ENCODE data around the gene DHCR24.

Gene DHCR24

DNA sequence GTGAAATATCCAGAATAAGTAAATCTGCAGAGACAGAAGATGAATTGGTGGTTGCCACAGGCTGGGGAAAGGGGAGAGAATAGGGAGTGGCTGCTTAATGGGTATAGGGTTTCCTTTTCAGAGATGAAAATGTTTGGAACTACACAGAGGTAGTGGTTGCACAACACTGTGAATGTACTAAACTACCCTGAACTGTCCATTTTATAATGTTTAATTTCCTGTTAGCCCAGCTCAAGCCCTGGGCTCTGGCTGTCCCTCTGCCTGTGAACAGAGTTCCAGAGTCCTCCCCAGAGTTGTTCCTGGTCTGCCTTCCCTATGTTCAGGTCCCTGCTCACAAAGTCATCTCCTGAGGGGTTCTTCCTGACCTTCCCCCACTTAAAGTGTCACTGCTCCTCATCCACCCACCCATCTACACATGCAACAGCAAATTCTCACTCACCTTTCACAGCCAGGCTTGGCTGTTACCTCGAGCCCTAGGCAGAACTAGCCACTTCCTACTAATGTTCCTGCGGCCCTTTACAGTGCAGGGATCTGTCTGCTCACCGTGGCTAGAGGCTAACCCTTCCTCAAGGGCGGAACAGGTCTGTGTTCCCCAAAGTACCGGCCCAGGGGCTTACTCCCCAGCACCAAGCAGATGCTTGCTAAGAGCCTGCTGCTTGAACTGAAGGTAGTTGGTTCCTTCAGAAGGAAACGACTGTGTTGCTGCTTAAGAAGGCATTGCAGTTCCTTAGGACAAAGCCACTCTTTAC lies 22.4 kb downstream of the DHCR24 start:
- DNase-seq = no peak

DNA sequence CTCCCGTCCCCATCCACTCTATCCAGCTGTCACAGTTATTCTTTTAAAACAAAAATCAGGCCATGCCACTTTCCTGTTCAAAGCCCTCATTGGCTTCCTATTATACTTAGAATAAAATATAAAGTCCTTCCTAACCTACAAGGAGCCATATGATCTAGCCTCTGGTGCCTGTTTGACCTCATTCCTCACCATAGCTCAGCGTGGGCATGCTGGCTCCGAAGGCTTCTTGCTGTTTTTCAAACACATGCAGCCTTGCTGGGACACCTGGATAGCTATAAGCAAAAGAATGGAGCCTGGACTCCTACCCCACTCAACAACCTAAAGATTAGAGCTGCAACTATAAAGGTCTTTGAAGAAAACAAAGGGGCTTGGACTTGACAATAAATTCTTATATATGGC lies 23.7 kb downstream of the DHCR24 start:
- DNase-seq = no peak

DNA sequence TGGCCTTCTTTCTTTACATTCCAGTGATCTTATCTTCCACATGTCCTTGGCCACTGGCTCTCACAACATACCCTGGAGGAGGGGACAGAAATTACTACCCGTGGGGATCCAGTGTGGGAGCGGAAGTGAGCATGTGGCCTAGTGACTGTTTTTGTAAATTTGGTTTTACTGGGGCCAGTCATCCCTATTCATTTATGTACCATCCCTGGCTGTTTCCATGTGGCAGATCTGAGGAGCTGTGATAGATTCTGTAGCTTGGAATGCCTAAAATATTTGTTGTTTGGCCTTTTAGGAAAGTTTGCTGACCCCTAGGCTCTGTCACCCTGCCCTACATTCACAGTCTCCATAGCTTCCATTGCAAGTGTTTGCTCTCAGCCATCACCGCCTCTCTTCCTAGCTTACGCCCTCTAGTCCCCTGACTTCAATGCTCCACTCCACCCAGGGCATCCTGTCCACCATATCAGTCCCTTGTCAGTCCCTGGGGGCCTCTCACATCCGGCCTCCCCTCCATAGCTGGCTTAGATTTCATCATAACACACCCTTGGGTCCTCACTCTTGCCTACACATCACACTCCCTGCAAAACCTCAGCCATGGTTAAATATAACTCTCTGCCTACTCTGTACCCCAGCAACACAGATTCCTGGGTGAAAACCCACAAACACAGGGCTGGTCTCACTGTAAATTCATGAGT lies 25.8 kb downstream of the DHCR24 start:
- DNase-seq = no peak

DNA sequence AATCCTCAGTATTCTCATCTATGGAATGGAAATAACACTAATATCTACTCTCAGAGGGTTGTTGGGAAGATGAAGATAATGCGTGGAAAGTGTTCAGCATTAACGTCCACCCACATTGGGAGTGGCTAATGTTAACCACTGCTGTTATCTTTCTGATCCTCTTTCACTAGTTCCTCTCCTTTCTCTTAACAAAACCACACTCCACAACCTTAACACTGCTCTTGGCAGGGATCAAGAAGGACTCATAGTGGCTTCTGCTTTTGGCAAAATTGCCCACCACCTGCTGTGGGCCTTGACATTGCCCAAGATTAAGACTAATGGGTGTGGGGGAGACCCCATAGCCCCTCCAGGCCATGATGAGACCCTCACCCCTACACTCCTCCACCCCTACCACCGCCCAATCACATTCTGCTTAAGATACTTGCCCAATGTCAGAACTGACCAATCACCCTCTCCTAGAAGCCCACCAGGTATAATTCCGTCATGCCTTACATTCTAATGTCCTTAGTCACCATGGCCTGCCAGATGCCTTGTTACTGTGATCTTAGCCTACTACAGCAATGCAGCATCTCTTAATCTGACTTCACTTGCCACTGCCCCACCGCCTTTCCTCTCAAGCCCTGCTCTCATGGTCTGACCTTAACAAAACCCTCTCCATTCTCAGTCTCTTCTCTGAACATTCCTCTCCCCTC lies 27.1 kb downstream of the DHCR24 start:
- no peak for DNase-seq

DNA sequence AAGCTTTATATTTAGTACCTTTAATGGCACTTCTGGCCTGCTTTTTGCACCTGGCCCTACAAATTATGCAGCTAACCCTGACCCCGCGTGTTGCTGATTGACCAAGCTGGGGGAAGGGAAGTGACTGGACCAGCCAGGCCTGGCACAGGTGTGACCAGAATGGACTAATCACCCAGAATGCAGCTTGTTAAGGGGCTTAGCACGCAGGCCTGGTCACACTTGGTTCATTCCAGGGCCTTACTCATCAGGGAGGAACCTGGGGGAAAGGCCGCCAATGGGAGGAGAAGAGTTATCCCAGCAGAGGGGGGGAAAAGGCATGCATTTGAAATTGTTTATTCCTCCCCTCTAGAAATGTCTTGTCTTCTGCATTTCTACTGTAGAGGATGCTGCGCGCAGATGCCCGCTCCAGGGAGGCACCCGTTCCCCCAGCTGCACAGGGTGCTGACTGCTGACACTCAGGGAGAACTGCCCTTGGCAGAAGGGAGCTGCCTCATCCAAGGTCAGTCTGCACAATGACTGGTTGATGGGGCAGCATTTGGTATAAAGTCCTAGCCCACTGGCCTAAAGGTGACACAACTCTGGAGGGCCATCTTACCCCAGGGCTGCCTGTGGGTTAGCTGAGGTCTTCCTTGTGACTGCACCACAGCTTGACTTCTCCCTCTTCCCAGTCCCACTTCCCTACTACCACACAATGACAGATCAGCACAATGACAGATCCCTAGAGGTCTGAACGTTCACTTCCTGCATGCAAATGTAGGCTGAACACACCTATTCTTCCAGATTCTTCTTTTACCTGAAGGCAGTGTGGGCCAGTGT lies 29.0 kb downstream of the DHCR24 start:
- no peak for DNase-seq

DNA sequence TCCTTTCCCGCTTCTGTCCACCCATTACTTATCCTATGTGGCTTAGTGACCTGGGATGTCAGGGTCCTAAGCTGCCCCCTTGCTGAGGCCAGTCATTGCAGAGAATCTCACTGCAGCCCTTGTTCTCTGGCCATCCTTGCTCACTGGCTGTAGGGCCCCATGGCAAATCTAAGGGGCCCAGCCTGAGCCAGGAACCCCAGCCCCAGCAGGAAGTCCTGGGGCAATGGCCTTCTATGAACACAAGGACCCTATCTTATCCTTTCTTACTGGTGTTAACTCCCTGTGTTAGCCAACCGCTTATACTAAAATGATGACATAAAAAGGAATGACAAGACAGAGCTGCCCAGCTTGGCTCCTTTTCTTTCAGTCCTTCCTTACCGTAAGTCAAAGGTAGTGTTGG lies 29.9 kb downstream of the DHCR24 start:
- DNase-seq = no peak

DNA sequence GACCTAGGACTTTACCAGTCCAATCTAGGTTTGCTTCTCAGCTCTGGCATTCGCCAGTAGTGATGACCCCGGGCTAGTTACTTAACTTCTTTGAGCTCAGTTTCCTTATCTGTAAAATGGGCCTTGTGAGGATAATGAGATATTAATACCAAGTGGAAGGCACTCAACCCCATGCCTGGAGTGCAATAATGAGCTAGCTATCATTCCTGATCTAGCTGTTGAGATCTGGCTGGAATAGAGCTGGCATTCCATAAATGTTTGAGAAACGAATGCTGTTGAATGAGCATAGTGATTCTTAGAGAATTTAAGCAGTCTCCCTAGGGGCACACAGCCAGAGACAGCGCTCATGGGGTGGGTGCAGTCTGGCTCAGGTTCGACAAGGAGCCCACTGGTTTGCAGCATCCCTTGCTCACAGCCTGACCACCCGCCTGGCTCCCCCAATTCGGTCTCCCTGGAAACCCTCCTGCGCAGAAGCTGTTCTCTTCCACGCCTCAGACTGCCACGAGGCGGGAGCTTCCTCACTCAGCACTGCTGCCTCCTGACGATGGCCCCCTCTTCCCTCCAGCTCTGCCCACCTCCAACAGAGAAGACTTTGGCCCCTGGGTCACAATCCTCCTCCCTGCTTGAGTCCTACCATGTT lies 32.5 kb downstream of the DHCR24 start:
- DNase-seq = no peak

DNA sequence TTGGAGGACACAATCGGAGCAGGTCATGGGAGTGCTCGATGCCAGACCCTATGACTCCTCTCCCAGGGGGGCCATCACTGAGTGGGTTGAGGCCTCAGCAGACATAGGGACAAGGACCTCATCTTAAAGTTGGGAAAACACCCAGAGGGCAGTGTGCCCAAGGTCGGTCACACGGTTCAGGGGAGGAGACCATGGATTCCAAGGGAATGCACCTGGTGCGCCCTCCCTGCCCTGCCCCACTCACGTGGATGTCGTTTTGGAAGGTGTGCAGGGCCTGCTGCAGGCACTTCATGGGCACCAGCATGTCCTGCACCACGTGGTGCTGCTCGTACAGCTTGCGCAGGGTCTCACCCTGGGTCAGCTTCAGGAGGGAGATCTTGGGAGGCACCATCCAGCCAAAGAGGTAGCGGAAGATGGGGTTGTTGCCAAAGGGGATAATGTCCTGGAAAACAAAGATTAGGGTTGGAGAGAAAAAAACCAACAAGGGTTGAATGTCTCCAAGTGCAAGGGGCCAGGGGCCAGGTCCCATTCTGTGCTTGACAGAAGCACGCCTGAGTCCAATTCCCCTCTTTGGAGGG lies 33.1 kb downstream of the DHCR24 start:
- no peak for DNase-seq

DNA sequence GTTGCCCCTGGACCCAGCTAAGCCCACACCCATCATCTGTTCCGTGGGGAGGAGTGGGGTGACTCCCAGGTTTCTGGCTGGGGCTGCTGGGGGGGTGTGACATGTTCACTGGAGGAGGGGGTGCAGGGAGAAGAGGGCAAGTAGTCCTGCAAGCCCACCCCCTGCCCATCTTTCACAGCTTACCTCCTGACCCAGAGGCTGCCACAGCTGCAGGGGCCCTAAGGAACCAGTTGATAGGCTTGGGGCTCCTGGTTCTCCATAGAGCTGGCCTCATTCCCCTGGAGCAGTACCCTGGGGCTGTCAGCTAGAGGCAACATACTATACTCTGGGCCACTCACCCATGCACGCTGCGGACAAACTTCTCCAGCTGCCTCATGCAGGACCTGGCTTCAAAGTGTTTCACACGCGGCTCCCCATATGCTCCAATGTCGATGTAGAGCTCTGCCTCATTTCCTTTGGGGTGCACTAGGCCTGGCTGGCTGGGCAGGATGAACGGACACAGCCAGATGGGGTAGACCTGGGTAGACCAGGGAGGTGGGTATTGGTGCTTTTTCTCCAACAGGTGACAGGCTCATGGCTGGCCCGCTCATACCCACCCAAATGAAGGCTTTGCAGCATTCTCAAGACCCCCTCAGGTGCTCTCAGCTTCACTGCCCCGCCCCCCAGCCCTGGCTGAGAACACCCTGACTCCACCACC lies 33.8 kb downstream of the DHCR24 start:
- no peak for DNase-seq

DNA sequence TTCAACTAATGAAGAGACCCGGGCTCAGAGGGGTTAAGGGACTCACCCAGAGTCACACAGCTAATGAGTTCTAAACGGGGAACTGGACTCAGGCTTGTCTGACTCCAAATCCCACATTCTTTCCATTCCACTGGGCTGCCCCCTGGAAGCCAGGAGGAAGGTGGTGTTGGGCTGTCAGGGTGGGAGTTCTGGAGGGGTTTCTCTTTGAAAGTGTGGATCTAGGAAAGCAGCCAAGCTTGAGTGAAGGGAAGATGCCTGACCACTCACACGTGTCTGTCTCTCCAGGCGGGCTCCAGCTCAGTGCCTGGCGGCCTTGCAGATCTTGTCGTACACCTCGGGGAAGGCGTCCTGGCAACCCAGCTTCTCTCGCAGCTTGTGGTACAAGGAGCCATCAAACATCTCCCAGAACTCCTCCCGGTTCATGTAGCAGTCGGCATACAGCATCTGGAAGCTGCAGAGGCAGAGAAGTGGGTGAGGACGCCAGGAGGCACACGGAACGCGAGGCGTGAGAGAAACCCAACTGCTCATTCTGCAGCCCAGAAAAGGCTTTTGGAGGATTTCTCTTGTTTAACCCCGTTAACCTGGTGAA lies 35.0 kb downstream of the DHCR24 start:
- DNase-seq = no peak

DNA sequence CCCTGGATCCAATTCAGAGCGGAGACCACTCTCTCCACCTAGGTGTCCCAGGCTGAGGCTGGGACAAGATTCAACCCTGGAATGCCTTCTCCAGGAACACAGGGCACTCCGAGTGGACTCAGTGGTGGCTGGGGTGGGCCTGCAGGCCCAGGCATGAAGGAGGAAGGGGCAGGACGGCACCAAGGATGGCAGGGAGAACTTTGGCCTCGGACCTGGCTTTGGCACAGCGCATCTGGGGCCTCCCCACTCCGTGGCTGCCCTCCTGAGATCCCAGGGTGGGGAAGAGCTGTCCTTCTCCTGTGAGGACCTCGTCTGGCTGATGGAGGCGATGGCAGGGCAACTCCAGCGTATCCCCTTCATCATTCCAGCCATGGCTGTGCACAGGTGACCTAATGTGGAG lies 35.6 kb downstream of the DHCR24 start:
- no peak for DNase-seq

DNA sequence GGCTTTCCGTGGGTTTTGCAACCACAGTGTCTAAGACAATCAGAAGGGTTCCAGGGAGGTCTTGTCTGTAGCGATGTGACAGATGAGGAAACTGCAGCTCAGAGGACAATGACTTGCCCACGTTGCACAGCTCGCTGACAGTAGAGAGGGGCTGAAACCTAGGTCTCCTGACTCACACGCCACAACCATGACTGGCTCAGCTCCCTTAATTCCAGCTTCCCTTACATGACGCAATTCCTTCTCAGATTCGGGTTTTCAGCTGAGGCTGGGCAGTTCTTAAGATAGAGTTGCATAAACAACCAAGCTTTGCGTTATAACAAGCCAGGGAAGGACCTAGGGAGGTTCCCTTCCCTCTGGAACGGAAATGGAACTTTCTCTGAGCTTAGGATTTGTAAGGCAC lies 36.3 kb downstream of the DHCR24 start:
- DNase-seq = no peak

DNA sequence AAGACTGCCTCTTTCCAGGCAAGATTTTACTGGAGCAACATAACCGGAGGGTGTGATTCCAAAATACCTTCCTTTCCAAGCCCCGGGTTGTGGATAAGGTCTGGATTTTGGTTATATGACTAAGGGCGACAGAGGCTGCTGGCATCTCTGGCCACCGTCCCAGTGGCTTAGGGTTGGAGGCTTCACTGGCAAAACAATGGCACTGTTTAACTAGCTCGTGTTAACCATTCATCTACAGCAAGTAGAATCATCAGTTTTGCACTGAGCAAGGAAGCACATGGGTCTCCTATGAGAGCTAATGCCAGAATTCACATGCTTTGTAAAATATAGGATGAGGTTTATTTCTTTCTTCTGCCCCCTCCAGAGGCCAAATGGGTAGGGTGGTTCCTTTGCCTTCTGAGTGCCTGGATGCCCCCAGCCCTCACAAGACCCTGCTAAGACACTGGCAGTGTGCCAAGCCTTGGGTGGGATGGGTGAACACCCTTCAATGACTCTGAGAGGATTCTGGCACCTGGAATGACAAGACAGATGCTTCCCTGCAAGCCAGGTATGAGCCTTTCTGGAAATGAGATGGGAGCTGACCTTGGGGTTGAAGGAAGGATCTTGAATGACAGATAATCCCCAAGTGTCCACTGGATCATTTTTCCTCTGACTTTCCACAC lies 36.8 kb downstream of the DHCR24 start:
- DNase-seq = no peak

DNA sequence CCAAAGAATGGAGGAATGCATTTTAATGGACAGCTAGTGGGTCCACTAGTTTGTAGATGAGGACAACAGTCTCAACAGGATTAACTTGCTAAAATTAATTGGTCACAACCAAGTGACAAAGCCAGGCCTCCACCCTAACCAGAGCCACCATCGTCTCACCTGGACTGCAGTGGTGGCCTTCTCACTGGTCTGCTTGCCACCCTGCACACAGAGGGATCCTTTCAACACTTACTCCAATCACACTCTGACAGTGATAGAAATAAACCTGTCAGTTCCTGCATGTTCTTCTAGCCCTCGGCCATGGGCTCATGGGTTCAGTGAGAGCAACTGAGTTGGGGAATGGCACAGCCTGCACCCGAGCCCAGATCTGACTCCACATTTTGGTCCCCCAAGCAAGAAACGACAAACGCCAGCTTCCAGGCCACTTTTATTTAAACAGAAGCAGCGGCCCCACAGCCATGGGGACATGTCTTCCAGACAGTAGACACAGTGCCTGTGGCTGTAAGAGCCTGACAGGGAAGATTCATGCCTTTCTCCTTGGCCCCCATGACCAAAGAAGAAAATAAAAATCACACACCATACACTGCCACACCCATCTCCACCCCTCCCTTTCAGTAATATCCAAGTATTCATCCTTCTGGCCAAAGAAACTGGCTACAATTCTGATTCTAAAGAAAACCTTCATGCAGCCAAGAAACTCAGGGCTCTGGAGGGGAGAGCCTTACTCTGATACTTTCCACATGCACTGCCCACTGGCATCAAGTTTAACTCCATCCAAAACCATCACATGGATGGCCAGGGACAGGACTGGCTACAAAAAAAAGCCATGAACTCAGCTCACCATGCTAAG lies 37.6 kb downstream of the DHCR24 start:
- DNase-seq = no peak

DNA sequence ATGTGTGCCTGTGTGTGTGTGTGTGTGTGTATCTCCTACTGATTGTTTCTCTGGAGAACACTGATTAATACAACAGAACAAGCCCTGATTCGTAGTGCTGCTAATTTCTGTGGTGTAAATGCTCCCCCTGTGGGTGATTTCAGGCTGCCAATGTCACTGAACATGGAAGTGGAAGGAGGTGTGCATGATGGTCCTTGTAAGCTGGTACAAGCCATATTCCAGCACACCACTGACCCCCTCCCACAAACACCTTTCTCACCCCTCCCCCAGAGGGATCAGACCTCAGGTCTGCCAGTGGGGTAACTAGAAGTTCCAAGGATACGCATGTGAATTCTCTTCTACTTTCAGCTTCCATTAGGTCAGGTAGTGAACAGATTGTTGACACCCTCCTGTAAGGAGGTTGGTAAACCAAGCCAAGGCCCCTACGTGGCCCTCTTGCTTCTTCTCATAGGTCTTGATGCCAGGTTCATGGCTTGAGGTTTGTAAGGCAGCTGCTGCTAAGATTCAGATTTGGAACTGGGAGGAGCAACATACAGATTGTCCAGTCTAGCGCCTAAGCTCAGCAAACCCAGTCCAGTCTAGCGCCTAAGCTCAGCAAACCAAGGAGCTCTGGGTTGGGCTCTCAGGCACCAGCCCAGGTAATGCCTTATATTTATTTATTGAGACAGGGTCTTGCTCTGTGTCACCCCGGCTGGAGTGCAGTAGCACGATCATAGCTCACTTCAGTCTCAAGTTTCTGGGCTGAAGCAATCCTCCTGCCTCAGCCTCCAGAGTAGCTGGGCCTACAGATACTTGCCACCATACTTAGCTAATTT lies 38.7 kb downstream of the DHCR24 start:
- no peak for DNase-seq

DNA sequence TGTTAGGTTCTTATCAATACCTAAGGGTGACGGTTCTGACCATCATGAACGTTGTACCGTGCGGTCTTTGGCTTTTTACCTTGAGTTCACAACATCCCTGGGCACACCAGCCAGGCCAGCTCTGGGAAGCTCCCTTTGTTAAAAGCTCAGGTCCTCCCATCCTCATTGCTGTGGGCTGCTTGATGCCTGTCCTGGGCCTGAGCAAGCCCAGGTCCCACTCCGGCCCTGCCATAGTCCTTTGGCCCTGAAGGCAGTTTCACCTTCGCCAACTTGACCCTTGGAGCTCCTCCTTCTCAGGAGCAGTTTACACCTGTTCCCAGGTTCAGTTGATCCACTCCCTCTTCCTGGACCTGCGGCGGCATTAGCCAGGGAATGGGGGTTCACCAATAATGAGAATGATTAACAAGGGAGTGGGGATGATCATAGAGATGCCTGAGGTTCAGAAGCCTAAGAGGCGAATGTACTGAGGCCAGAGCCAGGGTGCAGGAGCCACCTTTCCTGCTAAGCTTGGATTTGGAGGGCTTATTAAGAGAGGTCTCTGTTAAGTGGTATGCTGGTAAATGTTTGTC lies 40.2 kb downstream of the DHCR24 start:
- no peak for DNase-seq

DNA sequence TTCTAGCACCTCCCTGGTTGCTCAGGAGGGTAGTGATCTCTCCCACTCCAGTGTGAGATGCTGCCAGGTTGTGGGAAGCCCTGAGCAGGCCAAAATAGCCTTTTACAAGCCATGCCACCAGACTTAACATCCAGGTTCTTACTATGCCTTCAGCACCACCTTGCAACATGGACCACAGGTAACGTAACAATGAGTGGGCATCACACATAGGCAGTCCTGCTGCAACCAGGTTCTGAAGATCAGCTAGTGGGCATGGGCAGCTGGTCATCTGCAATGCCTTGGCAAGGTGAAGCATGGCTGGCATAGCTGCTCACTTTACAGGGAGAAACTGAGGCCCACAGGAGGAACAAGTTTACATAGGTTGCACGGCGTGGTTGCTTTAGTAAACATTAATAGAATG lies 40.7 kb downstream of the DHCR24 start:
- no peak for DNase-seq

DNA sequence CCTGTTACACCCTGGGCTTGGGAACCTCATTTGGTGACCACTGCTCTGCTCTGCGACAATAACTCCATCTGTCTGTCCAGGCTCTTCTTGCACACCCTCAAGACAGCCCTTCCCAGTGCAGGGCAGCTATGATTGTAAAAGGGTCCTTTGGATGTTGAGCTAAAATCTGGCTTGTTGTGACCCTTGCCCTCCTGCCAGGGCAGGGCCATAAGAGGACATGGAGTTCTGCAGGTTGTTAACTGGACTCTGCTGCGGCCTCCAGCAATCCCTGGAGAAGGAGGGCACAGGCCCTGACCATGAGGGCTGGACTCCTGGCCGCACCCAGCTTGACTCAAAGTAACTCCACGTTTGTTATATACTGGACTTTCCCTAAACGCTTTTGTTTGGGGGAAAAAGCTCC lies 41.2 kb downstream of the DHCR24 start:
- DNase-seq = no peak

DNA sequence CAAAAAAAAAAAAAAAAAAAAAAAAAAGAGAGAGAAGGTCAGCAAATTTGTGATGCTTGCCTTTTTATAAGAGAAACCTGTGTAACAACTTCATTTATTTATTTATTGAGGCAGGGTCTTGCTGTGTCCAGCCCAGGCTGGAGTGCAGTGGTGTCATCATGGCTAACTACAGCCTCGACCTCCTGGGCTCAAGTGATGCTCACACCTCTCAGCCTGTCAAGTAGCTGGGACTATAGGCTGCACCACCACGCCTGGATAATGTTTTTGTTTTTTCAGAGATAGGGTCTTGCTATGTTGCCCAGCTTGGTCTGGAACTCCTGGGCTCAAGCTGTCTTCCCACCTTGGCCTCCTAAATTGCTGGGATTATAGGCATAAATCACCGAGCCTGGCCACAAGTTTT lies 42.4 kb downstream of the DHCR24 start:
- no peak for DNase-seq

All from DMS53 (cell line).